ENCODE data around the gene TMEM45A.
"Not testable (repeated sequence)": the region's sequence is repeated elsewhere in the genome, so short reads cannot be mapped to it uniquely, and the experiment has no call there.

Gene TMEM45A, protein sequence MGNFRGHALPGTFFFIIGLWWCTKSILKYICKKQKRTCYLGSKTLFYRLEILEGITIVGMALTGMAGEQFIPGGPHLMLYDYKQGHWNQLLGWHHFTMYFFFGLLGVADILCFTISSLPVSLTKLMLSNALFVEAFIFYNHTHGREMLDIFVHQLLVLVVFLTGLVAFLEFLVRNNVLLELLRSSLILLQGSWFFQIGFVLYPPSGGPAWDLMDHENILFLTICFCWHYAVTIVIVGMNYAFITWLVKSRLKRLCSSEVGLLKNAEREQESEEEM

DNA sequence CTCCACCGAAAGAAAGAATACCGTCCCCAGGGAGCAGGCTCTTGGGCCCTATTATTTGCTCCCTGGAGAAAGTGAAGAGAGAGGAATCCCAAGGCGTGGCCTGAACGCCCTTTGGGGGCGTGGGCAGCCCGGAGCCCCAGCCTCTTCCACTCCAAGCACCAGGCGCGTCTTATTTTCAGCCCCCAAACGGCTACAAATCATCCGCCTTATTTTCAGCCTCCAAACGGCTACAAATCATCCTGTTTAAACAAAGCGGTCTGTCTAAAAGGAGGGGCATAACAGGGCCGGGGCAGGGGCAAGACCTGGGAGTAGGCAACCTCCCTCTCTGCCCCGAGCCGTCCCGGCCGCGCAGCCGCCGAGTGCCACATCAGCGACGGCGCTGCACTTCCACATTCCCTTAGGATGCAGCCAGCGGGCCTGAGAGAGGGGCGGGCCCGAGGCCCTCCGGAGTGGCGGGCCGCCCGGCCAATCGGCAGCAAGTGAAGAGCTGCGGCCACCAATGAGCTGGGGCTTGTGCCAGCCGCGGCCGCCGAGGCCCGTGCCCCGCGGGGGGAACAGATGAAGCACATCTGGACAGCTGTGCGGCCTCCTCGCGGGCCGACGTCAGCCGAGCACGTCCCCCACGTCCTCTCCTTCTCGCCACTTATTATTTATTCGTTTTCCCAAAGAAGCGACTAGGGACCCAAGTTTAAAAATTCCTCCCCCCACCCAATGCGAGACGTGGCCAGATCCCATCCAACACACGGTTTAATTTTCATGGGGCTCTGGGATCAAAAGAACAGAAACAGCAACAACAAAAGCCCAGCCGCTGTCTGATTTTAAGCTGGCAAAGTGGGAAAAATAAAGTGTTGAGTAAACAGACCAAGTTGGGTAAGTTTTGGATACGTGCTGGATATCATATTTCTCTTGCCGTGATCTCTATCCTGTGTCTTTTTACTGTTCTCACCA is at the start of gene TMEM45A:
Gene TMEM45A, plus strand, starts transcription at position 561 of the 948 bp plus-strand sequence. CDS start 62,593 bp downstream, outside the sequence.
- DNase-seq: peak; percentile 98

DNA sequence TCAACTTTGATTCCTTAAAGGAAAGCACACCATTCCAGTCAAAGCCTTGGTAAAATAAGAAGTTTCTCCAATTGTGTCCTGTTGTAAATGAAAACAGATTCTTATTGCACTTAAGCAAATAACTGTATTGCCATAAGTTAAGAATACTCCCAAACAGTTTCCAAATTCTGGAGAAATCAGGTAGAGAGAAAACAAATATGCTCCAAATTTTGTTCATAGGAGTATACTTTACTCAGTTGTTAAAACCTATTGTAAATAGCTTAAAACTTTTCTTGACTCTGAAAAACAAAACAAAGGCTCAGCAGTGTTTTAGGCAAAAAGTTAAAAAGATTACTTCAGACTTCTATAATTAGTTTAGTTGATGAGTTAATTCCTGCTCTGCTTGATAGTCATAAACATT is 48.7 kb upstream of the TMEM45A start:
- no peak for DNase-seq

DNA sequence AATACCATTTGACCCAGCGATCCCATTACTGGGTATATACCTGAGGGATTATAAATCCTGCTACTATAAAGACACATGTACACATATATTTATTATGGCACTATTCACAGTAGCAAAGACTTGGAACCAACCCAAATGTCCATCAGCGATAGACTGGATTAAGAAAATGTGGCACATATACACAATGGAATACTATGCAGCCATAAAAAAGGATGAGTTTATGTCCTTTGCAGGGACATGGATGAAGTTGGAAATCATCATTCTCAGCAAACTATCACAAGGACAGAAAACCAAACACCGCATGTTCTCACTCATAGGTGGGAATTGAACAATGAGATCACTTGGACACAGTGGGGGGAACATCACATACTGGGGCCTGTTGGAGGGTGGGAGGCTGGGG is 45.4 kb upstream of the TMEM45A start:
- not testable (repeated sequence) for DNase-seq

DNA sequence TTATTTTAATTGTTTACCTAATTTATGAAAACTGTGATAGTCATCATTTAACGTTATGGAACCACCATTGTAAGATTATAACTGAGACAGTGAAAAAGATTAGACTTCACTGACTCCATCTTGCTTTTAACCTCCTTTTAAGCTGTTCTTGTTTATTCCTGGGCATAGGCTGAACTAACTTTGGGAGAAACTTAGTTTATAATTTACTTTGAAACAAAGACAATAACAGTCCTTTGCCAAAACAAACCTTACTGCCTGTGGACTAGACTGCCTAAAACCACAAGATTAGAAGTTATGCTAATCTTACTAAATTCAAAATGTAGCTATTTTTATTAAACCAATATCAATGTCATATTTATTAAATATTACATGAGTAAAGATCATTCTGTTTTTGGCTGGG is 44.3 kb upstream of the TMEM45A start:
- no peak for DNase-seq

DNA sequence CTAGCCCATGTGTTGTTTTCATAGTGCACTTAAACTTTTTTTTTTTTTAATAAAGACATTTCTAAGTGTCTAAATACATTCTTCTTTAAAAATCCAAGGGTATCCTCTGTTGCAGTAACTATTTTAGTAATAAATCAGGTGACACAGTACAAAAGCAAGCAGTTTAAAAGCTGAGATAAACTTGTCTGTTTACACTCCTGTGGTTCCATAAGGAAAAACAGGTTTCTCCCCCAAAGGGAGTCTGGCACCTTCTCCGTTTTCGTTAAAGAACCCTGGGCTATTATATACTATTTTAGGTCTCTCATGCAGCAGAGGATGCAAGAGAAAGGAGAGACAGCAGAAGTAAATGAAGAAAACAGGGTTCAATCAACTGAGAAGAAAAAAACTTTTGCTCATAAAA is 43.2 kb upstream of the TMEM45A start:
- DNase-seq: no peak

DNA sequence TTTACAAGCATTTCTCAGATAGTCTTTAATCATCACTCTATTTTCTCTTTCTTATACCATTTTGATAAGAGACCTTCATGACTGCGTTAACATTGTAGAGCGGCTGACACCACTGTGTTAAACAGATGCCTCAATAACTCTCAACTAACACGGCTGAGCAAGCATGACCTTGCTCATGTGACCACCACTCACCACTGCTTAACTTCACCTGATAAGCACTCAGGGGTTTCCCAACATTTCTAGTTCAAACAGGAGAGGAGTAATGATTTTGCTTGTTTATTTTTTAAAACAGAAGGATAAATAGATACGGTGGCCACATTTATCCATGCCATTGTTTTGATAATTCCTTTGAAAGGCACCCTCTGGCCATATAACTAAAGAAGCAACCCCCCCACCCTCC is 37.7 kb upstream of the TMEM45A start:
- DNase-seq: no peak

DNA sequence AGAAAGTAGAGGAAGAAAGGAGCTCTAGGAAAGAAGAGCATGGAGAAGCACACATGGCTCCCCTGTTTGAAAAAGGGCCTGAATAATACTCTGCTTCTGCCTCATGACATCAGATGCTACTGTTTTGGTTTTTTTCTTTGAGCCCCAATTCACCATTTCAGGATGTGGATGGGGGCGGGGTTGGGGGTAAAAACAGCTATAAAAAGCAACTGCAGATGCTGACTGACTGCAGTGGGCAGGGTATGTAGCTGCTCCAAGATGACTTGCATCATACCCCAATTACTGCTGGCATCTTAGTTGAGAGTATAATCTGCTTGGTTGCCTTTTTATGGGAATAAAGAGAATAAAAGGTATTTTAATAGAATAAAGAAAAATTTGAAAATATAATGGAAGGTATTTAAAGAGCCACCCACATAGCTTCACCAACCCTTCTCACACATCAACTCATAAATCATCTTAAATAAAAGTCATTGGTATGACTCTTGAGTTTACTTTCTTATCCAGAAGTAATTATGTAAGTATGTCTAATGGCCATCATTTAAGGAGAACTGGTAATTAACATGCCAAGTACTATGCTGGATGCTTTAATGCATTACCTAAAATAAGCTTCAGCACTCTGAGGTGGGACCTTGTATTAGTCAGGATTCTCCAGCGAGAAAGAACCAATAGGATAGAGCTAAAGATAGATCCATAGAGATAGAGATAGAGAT is 36.4 kb upstream of the TMEM45A start:
- no peak for DNase-seq

DNA sequence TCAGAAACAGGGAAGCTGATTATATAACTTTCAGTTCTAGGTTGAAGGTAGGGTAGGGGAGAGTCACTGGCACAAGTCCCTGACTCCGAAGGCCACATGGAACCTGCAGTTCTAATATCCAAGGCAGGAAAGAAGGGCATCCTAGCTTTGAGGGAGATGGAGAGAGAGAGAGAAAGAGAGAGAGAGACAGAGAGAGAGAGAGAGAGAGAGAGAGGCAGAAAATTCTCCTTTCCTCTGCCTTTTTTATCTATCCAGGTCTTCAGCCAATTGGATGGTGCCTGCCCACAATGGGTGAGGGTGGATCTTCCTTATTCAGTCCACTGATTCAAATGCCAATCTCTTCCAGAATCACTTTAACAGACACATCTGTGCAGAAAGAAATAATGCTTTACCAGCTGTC is 35.7 kb upstream of the TMEM45A start:
- no peak for DNase-seq

DNA sequence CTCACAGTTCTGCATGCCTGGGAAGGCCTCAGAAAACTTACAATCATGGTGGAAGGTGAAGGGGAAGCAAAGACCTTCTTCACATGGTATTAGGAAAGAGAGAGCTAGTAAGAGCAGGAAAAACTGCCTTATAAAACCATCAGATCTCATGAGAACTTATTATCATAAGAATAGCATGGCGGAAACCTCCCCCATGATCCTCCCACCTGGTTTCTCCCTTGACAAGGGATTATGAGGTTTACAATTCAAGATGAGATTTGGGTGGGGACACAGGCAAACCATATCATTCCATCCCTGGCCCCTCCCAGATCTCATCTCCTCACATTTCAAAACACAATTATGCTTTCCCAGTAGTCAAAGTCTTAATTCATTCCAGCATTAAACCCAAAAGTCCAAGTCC is 34.6 kb upstream of the TMEM45A start:
- DNase-seq: no peak

DNA sequence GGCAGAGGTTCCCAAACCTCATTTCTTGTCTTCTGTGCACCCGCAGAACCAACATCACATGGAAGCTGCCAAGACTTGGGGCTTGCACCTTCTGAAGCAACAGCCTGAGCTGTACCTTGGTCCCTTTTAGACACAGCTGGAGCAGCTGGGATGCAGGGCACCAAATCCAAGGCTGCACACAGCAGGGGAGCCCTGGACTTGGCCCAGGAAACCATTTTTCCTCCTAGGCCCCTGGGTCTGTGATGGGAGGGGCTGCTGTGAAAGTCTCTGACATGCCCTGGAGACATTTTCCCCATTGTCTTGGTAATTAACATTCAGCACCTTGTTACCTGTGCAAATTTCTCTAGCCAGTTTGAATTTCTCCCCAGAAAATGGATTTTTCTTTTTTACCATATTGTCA is 33.6 kb upstream of the TMEM45A start:
- DNase-seq: no peak

DNA sequence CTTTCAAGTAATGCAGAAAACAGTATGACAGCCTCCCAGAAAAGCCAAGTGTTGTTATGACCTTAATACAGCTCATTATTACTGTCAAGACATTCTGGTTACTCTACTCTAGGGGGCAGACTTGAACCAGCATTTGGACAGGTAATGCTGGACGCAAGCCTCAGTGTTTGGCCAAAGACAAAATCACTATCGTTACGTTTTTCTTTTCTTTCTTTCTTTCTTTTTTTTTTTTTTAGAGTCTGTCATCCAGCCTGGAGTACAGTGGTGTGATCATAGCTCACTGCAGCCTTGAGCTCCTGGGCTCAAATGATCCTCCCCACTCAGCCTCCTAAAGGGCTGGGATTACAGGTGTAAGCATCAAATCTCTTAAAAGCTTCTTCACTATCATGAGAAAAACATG is 29.4 kb upstream of the TMEM45A start:
- peak; percentile 28 for DNase-seq

DNA sequence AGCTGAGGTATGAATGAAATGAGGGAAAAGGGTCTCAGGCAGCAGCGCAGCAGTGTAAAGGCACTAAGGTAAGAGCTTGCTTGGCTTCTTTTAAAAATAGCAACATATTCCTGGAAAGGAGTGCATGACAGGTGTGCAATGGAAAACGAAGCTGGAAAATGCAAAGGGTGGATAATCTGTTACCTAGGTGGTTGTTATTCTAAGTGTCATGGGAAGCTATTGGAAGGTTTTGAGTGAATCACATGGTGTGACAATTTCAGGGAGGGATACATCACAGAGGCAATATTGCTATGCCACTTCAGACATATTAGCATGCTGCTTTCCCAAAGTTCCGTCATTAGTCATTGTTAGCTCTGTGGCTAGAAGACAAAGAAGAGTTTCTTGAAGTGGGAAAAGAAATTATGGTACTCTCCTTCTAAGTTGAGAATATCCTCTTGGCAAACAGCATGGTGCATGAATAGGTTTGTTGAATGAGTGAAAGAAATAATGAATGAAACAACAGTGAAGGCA is 28.7 kb upstream of the TMEM45A start:
- no peak for DNase-seq

DNA sequence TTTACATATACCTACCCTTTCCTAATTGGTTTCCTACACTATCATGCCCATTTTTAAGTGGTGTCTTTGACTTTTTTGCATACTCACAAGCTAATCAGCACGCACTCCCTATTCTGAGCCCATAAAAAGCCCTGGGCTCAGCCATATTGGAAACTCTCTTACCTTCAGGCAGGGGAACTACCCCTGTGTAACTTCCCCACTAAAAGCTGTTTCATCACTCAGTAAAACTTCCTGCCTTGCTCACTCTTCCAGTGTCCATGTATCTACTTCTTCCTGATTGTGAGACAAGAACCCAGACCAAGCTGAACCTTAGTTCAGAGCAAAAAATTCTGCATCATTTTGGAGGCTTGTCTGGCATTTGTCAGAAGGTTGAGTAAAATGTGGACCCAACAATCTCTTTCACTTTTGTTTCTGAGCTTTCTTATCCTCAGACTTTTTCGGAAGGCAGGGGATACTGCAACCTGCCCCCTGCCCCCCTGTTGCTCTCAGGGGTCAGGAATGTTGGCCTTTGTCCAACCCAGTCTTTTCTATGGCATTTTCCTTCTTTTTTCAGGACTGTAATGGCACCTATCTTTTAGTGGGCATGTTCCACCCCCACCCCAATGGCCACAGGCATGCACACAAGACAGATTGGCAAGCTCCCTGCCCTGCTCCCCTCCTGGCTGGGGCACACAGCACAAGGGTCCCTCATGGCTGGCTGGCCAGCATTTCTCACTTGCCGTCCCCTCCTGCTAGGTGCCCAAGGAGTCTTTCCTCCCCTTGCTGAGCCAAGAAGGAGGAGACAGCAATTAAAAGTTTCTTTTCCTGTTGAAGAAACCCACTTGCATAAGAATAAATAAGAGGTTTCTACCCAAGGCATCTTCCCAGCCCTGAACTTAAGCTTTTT is 26.3 kb upstream of the TMEM45A start:
- DNase-seq: no peak

DNA sequence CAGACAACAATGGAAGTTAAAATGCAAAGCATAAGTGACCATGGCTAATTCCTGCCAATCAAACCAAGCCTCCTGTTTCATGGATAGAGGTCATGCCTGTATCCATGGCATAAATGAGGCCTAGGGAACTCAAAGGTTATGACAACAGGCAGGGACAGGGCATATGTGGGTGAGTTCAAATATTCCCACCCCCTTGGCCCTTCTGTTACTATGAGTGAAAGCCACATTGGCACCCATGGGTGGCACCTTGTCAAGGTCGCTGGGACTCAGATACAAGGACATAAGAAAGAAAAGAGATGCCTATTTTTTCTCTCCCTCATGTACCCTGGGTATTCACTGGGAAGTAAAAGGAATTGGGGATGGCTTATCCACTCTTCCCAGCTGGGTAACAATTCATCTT is 25.3 kb upstream of the TMEM45A start:
- DNase-seq: no peak

DNA sequence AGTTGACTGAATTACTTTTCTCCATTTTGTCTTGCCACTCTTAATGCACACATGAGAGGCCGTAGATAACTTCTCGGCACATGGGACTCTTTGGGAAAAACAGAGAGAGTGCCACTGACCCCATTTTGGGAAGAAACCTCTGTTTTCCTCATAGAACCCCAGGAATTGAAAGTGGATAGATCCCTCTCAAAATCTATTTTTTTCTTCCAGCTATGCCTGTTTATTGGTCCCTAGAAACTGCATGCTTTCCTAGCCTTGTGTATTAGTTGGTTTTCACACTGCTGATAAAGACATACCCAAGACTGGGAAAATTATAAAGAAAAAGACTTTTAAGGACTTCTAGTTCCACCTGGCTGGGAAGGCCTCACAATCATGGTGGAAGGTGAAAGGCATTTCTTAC is 23.7 kb upstream of the TMEM45A start:
- no peak for DNase-seq

DNA sequence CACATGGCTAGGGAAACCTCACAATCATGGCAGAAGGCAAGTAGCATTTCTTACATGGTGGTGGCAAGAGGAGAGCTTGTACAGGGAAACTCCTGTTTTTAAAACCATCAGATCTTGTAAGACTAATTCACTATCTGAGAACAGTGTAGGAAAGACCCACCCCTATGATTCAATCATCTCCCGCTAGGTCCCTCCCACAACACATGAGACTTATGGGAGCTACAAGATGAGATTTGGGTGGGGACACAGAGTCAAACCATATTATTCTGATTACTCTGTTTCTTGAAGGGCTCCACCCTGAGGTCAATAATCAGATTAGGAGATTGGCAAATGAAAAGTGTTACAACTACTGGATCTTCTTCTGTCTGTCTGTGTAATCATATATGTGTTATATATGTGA is 21.5 kb upstream of the TMEM45A start:
- no peak for DNase-seq

DNA sequence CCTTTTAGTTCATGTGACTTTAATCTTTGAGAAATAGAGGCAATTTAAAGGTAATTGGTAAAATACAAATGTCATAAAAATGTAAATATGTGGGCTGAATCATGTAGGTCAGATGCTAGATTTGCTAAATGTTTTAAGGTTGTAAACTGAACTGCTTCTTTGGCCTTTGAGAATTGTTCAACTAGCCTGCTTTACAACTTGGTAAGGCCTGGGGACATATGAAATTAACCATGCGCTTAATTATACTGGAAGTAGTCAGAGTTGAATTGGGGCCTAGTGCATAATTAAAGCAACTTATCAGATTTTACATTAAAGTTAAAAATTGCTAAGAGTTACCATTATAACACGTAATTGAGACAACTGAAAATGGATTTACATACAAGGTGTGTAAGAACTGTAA is 21.0 kb upstream of the TMEM45A start:
- DNase-seq: no peak

DNA sequence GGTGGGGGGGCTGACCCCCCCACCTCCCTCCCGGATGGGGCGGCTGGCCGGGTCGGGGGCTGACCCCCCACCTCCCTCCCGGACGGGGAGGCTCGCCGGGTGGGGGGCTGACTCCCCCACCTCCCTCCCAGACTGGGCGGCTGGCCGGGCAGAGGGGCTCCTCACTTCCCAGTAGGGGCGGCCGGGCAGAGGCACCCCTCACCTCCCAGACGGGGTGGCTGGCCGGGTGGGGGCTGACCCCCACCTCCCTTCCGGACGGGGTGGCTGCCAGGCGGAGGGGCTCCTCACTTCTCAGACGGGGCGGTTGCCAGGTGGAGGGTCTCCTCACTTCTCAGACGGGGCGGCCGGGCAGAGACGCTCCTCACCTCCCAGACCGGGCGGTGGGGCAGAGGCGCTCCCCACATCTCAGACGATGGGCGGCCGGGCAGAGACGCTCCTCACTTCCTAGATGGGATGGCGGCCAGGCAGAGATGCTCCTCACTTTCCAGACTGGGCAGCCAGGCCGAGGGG is 14.5 kb upstream of the TMEM45A start:
- DNase-seq: not testable (repeated sequence)

DNA sequence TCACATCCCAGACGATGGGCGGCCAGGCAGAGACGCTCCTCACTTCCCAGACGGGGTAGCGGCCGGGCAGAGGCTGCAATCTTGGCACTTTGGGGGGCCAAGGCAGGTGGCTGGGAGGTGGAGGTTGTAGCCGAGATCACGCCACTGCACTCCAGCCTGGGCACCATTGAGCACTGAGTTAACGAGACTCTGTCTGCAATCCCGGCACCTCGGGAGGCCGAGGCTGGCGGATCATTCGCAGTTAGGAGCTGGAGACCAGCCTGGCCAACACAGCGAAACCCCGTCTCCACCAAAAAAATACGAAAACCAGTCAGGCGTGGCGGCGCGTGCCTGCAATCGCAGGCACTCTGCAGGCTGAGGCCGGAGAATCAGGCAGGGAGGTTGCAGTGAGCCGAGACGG is 13.9 kb upstream of the TMEM45A start:
- DNase-seq: not testable (repeated sequence)

DNA sequence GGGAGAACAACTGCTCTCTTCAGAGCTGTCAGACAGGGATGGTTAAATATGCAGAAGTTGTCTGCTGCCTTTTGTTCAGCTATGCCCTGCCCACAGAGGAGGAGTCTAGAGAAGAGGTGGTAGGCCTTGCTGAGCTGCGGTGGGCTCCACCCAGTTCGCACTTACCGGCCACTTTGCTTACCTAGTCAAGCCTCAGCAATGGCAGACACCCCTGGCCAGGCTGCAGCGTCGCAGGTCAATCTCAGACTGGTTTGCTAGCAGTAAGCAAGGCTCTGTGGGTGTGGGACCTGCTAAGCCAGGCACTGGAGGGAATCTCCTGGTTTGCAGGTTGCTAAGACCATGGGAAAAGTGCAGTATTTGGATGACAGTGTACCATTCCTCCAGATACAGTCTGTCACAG is 12.3 kb upstream of the TMEM45A start:
- no peak for DNase-seq

DNA sequence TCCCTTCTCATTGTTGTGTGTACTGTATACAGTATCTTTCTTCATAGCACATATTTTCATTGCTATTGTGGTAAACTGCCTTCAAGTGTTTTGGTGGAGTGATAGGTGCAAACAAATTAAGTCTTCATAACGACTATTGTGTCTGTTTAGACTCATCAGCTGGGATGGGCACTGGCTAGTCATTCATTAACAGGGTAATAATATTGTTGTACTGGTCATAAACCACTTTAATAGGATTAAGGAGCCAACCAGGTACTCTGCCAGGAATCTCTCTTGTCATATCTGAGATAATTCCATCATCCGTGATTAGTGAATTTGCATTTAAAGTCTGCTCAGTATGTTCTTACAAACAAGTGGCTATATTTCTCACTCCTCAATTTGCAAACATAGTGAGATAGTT is 10.2 kb upstream of the TMEM45A start:
- no peak for DNase-seq

DNA sequence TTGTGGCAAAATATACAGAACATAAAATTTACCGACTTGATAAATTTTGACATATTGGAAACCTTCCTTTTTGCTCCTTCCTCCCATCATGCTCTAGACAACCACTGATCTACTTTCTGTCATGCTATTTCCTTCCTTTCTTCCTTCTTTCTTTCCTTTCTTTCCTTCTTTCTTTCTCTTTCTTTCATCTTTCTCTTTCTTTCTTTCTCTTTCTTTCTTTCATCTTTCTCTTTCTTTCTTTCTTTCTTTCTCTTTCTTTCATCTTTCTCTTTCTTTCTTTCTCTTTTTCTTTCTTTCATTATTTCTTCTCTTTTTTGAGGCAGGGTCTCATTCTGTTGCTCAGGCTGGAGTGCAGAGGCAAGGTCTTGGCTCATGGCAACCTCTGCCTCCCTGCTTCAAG is 8.9 kb upstream of the TMEM45A start:
- DNase-seq: no peak
